ENCODE data around the gene GABBR2.

DNA sequence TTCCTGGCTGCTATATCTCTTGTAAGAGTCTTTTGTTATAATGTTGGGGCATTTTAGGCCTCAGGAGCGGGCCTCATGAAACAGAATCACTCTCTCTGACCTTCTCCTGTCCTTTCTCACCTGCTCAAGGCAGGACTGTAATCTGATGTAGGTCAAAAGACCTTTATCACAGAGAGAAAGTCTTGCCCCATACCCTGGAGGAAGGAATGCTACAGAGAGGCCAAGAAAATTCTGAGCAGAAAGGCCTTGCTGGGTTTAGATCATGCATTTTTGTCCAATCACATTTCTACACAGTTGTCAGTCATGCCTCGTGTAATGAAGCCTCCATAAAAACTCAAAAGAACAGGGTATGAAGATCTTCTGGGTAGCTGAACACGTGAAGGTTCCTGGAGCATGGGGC, 408.1 kb downstream of the GABBR2 start:
- TF ChIP-seq POLR2A (IDR thresholded peaks at IDR 0.05) (no peak), CTCF (IDR thresholded peaks at IDR 0.05) (no peak), EP300 (IDR thresholded peaks at IDR 0.05) (no peak)

Data from suprapubic skin (tissue), 3 donors.